ENCODE data around the gene DDX56. TPM values are rescaled to one million over a fixed set of nuclear protein-coding genes. Genes with fewer than 3 reads are reported as not detected.

DDX56 gene
- total RNA-seq, 4 donors from 2014 or later, result 34.1 to 69.6 (median 50.0) TPM

DNA sequence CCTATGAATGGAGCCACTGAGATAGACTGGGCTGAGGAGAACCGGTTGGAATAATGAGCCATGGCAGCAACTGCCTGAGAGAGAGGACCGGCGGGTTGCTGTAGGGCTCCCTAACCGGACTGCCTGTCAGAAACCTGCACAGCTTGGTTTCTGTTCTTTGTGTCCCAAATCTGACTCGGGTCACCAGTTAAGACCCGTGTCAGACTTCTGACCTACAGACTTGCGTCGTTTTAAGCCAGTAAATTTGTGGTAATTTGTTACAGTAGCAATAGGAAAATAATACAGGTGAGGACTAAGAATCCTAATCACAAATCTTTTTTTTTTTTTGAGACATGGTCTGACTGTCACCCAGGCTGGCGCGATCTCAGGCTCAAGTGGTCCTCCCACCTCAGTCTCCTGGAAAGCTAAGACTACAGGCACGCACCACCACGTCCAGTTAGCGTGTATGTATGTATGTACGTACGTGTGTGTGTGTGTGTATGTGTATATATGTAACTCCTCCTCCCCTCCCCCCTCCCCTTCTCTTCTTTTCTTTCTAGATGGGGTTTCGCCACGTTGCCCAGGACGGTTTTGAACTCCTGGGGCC is 672 bp upstream of the DDX56 start:
- TF ChIP-seq, protein P1, sequence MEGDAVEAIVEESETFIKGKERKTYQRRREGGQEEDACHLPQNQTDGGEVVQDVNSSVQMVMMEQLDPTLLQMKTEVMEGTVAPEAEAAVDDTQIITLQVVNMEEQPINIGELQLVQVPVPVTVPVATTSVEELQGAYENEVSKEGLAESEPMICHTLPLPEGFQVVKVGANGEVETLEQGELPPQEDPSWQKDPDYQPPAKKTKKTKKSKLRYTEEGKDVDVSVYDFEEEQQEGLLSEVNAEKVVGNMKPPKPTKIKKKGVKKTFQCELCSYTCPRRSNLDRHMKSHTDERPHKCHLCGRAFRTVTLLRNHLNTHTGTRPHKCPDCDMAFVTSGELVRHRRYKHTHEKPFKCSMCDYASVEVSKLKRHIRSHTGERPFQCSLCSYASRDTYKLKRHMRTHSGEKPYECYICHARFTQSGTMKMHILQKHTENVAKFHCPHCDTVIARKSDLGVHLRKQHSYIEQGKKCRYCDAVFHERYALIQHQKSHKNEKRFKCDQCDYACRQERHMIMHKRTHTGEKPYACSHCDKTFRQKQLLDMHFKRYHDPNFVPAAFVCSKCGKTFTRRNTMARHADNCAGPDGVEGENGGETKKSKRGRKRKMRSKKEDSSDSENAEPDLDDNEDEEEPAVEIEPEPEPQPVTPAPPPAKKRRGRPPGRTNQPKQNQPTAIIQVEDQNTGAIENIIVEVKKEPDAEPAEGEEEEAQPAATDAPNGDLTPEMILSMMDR (IDR thresholded peaks at IDR 0.05), result no peak
- TF ChIP-seq POLR2A (IDR thresholded peaks at IDR 0.05), result no peak
- H3K4me3 ChIP-seq, result peak overlapping the region; percentile 67 to 94 (median 74)
- no peaks in the 10 kb centered on the region for H3K9me3 ChIP-seq
- DNase-seq, result no peak
- peak overlapping the region; percentile 82 to 92 (median 92) for H3K27ac ChIP-seq
- intact Hi-C loops (cut with DNase I), result no loop called here
- no peaks in the 10 kb centered on the region for H3K27me3 ChIP-seq
- H3K4me1 ChIP-seq, result peaks cover 11 to 37% (median 19%) of the 10 kb centered on the region in 3 donors
- peaks cover 31 to 75% (median 47%) of the 10 kb centered on the region in 3 donors for H3K36me3 ChIP-seq
- WGBS, 2 donors, result 23 to 34% methylated on average over 11 to 15 of the region's 18 CpGs

DNA sequence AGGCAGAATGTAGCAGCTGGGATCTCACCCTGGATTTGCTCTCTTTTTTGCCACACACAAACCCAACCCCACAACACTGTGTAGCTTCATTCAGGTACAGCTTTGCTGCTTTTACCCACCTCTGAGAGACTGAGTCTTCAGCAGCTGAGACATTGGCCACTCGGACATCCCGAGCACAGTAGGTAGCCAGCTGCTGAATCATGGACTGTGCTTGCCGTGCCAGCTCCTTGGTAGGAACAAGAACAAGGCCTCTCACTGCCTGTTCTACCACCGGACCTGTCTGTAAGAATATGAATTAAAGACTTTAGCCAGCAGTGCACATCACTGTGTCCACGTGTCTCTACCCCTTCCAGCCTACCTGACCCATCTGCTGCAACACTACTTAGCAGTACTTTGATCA is 937 bp downstream of the DDX56 start:
- intact Hi-C loops (cut with DNase I), result no loop called here
- Histone ChIP-seq H3K27ac (peak overlapping the region in 3 of 4 donors; percentile 82 to 92 (median 91)), H3K4me3 (peak overlapping the region; percentile 67 to 94 (median 74)), H3K36me3 (peaks cover 43 to 75% (median 47%) of the 10 kb centered on the region in 3 donors), H3K4me1 (peaks cover 11 to 33% (median 19%) of the 10 kb centered on the region in 3 donors), H3K27me3 (no peaks in the 10 kb centered on the region), H3K9me3 (no peaks in the 10 kb centered on the region)
- no peak for DNase-seq
- 21 to 65% methylated on average over 5 of the region's 5 CpGs for WGBS, 2 donors
- no peak for TF ChIP-seq POLR2A (IDR thresholded peaks at IDR 0.05)
- TF ChIP-seq, protein P1 (IDR thresholded peaks at IDR 0.05), result no peak

DNA sequence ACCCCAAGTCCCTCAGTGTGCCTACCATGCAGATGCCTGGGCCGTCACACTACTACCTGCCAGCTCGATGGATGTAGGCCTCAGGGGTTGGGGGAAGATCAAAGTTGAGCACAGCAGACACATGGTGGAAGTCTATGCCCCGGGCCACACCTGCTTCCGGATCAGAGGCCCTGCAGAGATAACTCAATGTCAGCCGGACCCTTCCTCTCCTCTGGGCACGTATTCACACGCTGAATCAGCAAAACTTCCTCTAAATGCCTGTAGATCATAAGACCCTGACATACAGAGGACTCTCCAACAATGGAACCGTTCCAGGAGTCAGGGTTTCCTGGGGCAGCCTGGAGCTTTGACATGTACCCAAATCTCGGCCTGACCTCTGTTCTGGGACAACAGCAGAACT is 3.7 kb downstream of the DDX56 start:
- Histone ChIP-seq H3K27ac (no peak overlapping the region), H3K27me3 (no peaks in the 10 kb centered on the region), H3K36me3 (peaks cover 50 to 79% (median 55%) of the 10 kb centered on the region in 3 donors), H3K4me1 (peaks cover 11 to 37% (median 19%) of the 10 kb centered on the region in 3 donors), H3K9me3 (no peaks in the 10 kb centered on the region), H3K4me3 (no peak overlapping the region)
- DNase-seq, result no peak
- WGBS, 2 donors, result 90 to 98% methylated on average over 6 to 7 of the region's 9 CpGs
- intact Hi-C loops (cut with DNase I), result loop anchor here (5.0 to 10.0 kb wide), 2 partner anchors 83 to 335 kb away; no protein-coding TSS in a partner anchor
- TF ChIP-seq, protein P1 (IDR thresholded peaks at IDR 0.05), result no peak
- TF ChIP-seq POLR2A (IDR thresholded peaks at IDR 0.05), result no peak

DNA sequence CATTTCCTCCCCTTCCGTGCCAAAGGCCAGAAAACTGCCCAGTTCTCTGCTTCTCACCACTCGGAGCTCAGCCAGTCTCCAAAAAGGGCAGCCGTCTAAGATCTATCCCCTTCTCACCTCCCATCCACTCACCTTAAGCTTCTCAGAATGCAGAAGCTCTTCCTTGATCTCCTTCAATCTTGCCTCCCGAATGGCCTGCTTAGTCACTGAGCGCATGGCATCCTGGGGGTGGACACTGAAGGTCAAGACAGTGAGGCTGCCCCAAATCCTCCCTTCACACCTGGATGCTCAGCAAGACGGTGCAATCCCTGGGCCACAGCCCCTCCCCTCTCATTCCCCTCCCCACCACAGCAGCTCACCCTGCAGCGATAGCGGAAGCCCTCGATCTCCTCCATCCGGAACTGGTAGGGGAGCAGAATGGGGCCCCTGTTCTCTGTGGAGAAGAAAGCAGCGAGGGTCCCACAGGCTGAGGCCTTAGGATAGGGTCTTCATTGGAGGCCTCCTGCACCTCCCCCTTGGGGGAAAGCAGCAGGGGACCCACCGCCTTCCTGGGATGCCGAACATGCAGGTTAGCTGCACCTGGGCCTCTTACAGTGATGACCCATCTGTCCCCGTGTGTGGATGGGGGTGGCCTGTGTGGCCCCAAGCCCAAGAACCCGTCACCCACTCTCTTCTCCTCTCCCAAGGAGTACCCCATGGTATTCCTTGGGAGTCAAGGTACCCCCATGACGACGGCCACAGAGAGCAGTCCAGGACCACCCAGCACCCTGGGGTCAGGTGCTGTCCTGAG is 4.7 kb downstream of the DDX56 start:
- WGBS, 2 donors, result 88% methylated on average over 6 to 11 of the region's 17 CpGs
- no peak for DNase-seq

More for the DNA sequence above, 4.7 kb downstream of the DDX56 start:
- H3K9me3 ChIP-seq, result no peaks in the 10 kb centered on the region
- H3K4me3 ChIP-seq, result no peak overlapping the region
- peaks cover 11 to 27% (median 12%) of the 10 kb centered on the region in 3 donors for H3K4me1 ChIP-seq
- TF ChIP-seq POLR2A (IDR thresholded peaks at IDR 0.05), result no peak
- TF ChIP-seq, protein P1 (IDR thresholded peaks at IDR 0.05), result no peak
- intact Hi-C loops (cut with DNase I), result loop anchor here (5.0 to 10.0 kb wide), 2 partner anchors 82 to 334 kb away; no protein-coding TSS in a partner anchor
- no peaks in the 10 kb centered on the region for H3K27me3 ChIP-seq
- H3K36me3 ChIP-seq, result peaks cover 54 to 89% (median 55%) of the 10 kb centered on the region in 3 donors
- no peak overlapping the region for H3K27ac ChIP-seq

All from esophagus squamous epithelium (tissue), 5 donors.